D721Med (cell line): Measurements from ENCODE around the gene IQCE.
"Not testable (repeated sequence)": the region's sequence is repeated elsewhere in the genome, so short reads cannot be mapped to it uniquely, and the experiment has no call there.

ENCODE experiments used
- DNase-seq: peaks from one replicate; pipeline ENCODE4 v3.0.0; 2011; ENCODE audit warnings: low spot score; ENCODE audit not compliant: insufficient read length
- FAIRE-seq: peaks from 2 replicates; lab custom pipeline; 2011; peaks lifted over from hg19 to GRCh38; lab: Jason Lieb, UNC
- CTCF ChIP-seq: IDR thresholded peaks from 2 replicates; pipeline ENCODE4 v1.5.1; 2012; ENCODE audit warnings: mild to moderate bottlenecking, control low read depth; ENCODE audit not compliant: insufficient read depth; ENCODE audit errors: missing control alignments

Gene IQCE

GRCh38 chr7:2526659-2527504, 31.9 kb upstream of the IQCE start:
- no peak for FAIRE-seq
- TF ChIP-seq CTCF, result no peak
- no peak for DNase-seq

GRCh38 chr7:2527505-2528467, 31.0 kb upstream of the IQCE start:
- DNase-seq (no peak), FAIRE-seq (no peak)
- no peak for TF ChIP-seq CTCF

GRCh38 chr7:2528481-2529095, 30.2 kb upstream of the IQCE start:
- TF ChIP-seq CTCF, result no peak
- FAIRE-seq (no peak), DNase-seq (no peak)

- DNase-seq (no peak), FAIRE-seq (no peak)
- TF ChIP-seq CTCF, result no peak
These were observed 29.4 kb upstream of the IQCE start for GRCh38 chr7:2529161-2530070.

GRCh38 chr7:2530071-2530987, 28.4 kb upstream of the IQCE start:
- FAIRE-seq (no peak), DNase-seq (no peak)
- no peak for TF ChIP-seq CTCF

- FAIRE-seq, DNase-seq: not testable (repeated sequence)
These were observed 27.6 kb upstream of the IQCE start for GRCh38 chr7:2530994-2531795.

- DNase-seq, FAIRE-seq: not testable (repeated sequence)
These were observed 27.0 kb upstream of the IQCE start for GRCh38 chr7:2531796-2532110.

GRCh38 chr7:2532199-2532772, 26.5 kb upstream of the IQCE start:
- DNase-seq, FAIRE-seq: not testable (repeated sequence)

- DNase-seq, FAIRE-seq: not testable (repeated sequence)
These were observed 26.0 kb upstream of the IQCE start for GRCh38 chr7:2532816-2533215.

GRCh38 chr7:2533566-2533965, 25.2 kb upstream of the IQCE start:
- DNase-seq, FAIRE-seq: not testable (repeated sequence)
